GM23248 (cell line): ENCODE measurements around the gene THSD7A.

Experiments used
- EZH2 ChIP-seq: fragments of 200-600 bp; sonication (generic); IDR thresholded peaks from 2 replicates; pipeline ENCODE4 v1.6.1; 2018; ENCODE audit warnings: antibody characterized with exemption, mild to moderate bottlenecking; ENCODE audit not compliant: insufficient read depth, poor library complexity, severe bottlenecking
- EZH2phosphoT487 ChIP-seq: fragments of 200-600 bp; sonication (generic); IDR thresholded peaks from 2 replicates; pipeline ENCODE4 v1.6.1; 2018; ENCODE audit warnings: antibody characterized with exemption, moderate library complexity, mild to moderate bottlenecking, low read depth; ENCODE audit not compliant: insufficient read depth

DNA sequence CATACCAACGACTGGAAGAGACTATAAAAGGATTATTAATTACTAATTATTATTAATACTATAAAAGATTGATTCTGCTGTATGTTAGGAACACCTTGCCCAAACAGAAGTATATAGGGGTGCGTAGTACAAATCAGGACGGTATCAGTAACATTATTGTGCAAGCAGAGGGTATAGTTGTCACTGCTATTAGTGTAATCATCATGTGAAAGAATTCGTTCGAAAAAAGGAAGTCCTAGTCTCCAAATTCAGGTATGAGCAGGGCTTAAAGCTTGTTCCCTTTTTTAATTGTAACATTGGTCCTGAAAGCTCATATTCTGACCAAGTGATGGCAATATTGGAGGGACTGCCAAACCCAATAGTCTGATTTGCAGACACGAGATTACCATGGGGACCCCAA lies 81.8 kb downstream of the THSD7A start:
- TF ChIP-seq EZH2: no peak
- TF ChIP-seq EZH2phosphoT487: no peak
